Ishikawa (cell line): ENCODE measurements around the gene SPRYD4.

ENCODE experiments used
- CEBPB ChIP-seq: IDR thresholded peaks from 2 replicates; pipeline ENCODE4 v1.6.1; 2012
- CREB1 ChIP-seq: IDR thresholded peaks from 2 replicates; pipeline ENCODE4 v1.6.1; 2012; ENCODE audit warnings: low read depth
- EP300 ChIP-seq: IDR thresholded peaks from 2 replicates; pipeline ENCODE4 v1.6.1; 2012; ENCODE audit warnings: borderline replicate concordance
- RAD21 ChIP-seq: IDR thresholded peaks from 2 replicates; pipeline ENCODE4 v1.6.1; 2012; ENCODE audit warnings: low read depth
- TAF1 ChIP-seq: IDR thresholded peaks from 2 replicates; pipeline ENCODE4 v1.6.1; 2012; ENCODE audit warnings: low read depth, mild to moderate bottlenecking
- USF1 ChIP-seq: IDR thresholded peaks from 2 replicates; pipeline ENCODE4 v1.6.1; 2012
- YY1 ChIP-seq: IDR thresholded peaks from 2 replicates; pipeline ENCODE4 v1.6.1; 2012; ENCODE audit warnings: low read depth
- TF ChIP-seq, protein P1 (sequence below): IDR thresholded peaks from 2 replicates; pipeline ENCODE4 v1.6.1; 2012; ENCODE audit warnings: low read depth, mild to moderate bottlenecking
- TF ChIP-seq, protein P2 (sequence below): IDR thresholded peaks from 2 replicates; pipeline ENCODE4 v1.6.1; 2012

DNA sequence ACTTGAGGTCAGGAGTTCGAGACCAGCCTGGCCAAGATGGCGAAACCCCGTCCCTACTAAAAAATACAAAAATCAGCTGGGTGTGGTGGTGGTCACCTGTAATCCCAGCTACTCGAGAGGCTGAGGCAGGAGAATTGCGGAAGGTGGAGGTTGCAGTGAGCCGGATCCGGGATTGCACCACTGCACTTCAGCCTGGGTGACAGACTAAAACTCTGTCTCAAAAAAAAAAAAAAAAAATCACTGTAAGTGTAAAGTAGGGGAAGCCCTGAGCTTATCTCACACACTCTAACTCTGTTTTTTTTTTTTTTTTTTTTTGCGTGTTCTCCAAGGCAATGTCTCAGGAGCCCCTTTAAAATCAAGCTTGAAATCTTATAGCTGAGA, 52.8 kb downstream of the SPRYD4 start:
- TF ChIP-seq EP300 (no peak), YY1 (no peak), RAD21 (no peak), CREB1 (no peak), TAF1 (no peak), CEBPB (no peak), USF1 (no peak)
- TF ChIP-seq, protein P1, sequence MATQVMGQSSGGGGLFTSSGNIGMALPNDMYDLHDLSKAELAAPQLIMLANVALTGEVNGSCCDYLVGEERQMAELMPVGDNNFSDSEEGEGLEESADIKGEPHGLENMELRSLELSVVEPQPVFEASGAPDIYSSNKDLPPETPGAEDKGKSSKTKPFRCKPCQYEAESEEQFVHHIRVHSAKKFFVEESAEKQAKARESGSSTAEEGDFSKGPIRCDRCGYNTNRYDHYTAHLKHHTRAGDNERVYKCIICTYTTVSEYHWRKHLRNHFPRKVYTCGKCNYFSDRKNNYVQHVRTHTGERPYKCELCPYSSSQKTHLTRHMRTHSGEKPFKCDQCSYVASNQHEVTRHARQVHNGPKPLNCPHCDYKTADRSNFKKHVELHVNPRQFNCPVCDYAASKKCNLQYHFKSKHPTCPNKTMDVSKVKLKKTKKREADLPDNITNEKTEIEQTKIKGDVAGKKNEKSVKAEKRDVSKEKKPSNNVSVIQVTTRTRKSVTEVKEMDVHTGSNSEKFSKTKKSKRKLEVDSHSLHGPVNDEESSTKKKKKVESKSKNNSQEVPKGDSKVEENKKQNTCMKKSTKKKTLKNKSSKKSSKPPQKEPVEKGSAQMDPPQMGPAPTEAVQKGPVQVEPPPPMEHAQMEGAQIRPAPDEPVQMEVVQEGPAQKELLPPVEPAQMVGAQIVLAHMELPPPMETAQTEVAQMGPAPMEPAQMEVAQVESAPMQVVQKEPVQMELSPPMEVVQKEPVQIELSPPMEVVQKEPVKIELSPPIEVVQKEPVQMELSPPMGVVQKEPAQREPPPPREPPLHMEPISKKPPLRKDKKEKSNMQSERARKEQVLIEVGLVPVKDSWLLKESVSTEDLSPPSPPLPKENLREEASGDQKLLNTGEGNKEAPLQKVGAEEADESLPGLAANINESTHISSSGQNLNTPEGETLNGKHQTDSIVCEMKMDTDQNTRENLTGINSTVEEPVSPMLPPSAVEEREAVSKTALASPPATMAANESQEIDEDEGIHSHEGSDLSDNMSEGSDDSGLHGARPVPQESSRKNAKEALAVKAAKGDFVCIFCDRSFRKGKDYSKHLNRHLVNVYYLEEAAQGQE, result no peak
- TF ChIP-seq, protein P2, sequence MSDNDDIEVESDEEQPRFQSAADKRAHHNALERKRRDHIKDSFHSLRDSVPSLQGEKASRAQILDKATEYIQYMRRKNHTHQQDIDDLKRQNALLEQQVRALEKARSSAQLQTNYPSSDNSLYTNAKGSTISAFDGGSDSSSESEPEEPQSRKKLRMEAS, result no peak
